GM12891 (cell line): ENCODE data around the gene FGF11. TPM values are rescaled to one million over a fixed set of nuclear protein-coding genes. Genes with fewer than 3 reads are reported as not detected.

ENCODE experiments used
- DNase-seq: peaks from one replicate; pipeline ENCODE4 v3.0.0; 2011; ENCODE audit warnings: low spot score; ENCODE audit not compliant: insufficient read length
- FAIRE-seq: peaks from 2 replicates; lab custom pipeline; 2011; peaks lifted over from hg19 to GRCh38; lab: Jason Lieb, UNC
- PAX5 ChIP-seq: IDR thresholded peaks from 2 replicates; pipeline ENCODE4 v1.6.1; 2011; ENCODE audit warnings: low read length, moderate library complexity, mild to moderate bottlenecking; ENCODE audit not compliant: insufficient read depth, severe bottlenecking
- POLR2A ChIP-seq: IDR thresholded peaks from 2 replicates; pipeline ENCODE4 v1.6.1; 2011; ENCODE audit warnings: low read depth, low read length, control low read depth
- POLR2AphosphoS5 ChIP-seq: IDR thresholded peaks from 2 replicates; pipeline ENCODE4 v1.6.1; 2011; ENCODE audit warnings: low read depth, low read length, control low read depth
- POU2F2 ChIP-seq: IDR thresholded peaks from 2 replicates; pipeline ENCODE4 v1.6.1; 2011; ENCODE audit warnings: low read depth, mild to moderate bottlenecking, control low read depth, low read length, moderate library complexity
- SPI1 ChIP-seq: IDR thresholded peaks from 2 replicates; pipeline ENCODE4 v1.6.1; 2011; ENCODE audit warnings: low read depth, low read length, control low read depth
- TAF1 ChIP-seq: IDR thresholded peaks from 2 replicates; pipeline ENCODE4 v1.6.1; 2011; ENCODE audit warnings: low read depth, low read length, control low read depth
- polyA plus RNA-seq: library from polyadenylated mRNA; unstranded; fragments of >200 nt; gene quantifications from one replicate; pipeline ENCODE4 v1.2.1, GENCODE V29; 2012; ENCODE audit warnings: low read depth, missing spikeins, inconsistent platforms; ENCODE audit not compliant: missing spikeins

FGF11 gene
- polyA plus RNA-seq: 31.0 TPM

DNA sequence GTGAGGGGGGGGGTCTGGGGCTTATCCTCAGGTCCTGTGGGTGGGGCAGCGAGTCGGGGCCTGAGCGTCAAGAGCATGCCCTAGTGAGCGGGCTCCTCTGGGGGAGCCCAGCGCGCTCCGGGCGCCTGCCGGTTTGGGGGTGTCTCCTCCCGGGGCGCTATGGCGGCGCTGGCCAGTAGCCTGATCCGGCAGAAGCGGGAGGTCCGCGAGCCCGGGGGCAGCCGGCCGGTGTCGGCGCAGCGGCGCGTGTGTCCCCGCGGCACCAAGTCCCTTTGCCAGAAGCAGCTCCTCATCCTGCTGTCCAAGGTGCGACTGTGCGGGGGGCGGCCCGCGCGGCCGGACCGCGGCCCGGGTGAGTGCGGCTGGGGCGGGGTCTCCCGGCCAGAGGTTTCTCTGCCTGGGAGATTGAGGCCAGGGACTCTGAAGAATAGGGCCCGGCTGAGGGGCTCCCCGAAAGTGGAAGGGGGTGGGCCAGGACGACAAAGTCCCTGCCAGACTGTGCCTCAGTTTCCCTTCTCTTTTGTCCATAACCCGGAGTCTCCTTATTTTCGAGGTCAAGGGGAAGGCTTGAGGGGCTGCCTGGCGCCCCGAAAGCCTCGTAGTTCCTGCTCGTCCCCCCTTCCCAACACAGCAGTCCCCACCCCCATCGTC lies at the start of gene FGF11:
Gene FGF11 (plus strand): TSS at position 51 of the 651 bp plus-strand sequence. CDS start 109 bp downstream, at position 160.
- TF ChIP-seq TAF1 (no peak; the same call in 1 of the 2 replicates), POU2F2 (no peak), PAX5 (no peak), POLR2AphosphoS5 (no peak), POLR2A (no peak), SPI1 (no peak)
- DNase-seq (no peak), FAIRE-seq (peak; percentile 41)

DNA sequence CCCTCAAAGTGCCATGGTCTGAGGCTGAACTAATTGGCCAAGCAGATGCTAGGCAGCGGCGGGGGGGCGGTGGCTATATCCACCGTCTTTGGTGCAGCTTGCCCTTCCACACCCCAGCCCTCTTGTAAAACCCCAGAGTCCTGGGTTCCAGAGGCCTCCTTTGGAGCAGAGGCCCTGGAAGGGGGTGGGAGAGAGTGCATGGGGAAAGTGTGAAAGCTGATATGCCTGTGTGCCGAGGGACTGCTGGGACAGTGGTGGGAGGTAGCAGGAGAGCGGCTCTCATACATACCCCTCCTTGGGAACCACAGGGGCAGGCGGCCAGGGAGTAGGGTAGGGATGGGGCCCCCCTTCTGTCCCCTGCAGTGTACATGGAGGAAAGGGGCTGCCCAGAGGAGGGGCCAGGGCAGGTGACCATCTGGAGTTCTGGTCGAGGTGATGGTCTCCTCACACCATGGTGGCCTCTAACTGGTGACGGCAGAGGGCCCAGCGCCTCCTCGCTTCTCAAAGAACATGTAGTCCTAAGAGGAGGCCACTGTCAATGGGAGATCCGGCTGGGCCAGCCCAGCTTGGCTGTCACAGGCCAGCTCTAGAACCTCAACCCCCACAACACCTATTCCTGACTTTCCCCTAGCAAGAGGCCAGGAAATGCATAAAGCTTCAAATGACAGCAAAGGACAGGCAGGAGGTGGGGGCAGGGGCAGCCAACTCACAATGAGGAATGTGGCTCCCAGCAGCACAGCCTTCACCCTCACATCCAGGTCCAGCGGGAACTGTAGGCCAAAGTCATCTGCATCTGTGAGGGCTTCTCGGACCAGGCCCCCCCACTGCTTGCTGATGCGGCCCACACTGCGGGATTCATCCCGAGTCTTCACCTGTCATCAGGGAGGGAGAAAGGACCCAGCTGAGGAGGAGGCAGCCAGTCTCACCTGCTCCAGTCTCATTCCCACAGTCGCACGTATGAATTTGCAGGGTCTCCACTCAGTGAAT lies 49.1 kb upstream of the FGF11 start:
- no peak for DNase-seq
- no peak for TF ChIP-seq PAX5
- no peak for TF ChIP-seq POU2F2
- TF ChIP-seq POLR2AphosphoS5: no peak
- TF ChIP-seq SPI1: no peak
- no peak for FAIRE-seq

DNA sequence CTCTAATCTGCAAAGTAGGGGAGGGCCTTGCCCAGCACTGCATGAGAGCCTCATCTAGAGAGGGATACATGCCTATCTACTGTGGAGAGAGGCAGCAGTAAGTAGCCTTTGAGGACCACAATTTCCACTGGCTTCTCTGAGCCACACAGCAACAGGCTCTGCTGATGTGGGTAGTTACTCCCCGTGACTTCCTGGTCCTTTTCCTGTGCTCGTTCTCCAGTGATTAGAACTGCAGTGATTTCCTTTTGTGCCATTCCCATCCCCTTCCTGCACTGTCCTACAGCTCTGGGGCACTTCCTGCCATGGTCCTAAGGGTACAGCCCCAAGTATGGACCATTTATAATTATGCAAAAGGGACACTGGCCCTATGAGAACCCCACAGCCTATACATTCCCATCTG lies 48.0 kb upstream of the FGF11 start:
- no peak for FAIRE-seq
- no peak for DNase-seq

DNA sequence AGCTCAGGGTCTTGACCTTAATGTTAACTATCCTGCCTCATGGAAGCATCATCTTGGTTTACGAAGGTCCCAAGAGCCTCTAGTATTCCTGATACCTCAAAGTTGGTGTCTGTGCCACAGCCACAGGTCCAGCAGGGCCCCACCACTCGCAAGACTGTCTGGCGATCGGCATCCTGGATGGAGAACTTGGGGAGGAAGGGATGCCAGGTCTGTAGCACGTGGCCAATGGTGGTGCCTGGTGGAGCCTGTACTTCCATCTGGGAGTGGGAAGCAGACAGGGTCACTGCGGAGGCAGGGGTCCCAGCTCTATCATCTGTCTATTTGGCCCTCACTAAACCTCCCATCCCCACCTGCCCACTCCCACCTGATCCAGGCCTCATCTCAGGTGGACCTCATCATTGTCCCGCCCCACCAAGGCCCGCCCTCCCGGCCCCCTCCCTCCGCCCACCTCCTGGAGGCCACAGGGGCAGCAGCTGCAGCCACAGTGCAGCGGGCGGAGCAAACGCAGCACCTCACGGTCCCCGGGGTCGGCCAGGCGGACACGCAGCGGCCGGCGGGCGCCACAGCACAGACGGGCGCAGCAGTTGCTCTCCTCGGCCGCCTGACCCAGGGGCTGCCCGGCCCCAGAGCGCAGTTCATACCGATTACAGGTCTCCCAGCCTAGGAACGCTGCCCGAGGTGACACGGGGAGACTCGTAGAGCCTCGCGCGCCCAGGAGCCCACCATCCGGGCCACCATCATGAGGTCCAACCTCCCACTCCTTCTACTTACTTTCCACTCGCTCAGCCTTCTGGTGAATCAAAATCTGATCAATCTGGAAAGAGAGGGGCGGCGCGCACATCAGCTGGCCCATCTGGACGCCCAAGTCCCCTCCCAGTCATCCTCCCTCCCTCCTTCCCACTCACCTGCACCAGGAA lies 46.4 kb upstream of the FGF11 start:
- FAIRE-seq (peak; percentile 23), DNase-seq (no peak)
- no peak for TF ChIP-seq POU2F2
- no peak for TF ChIP-seq PAX5
- TF ChIP-seq SPI1: no peak

More for the DNA sequence above, 48.0 kb upstream of the FGF11 start:
- TF ChIP-seq SPI1 (no peak), TAF1 (no peak), POLR2A (no peak), POLR2AphosphoS5 (no peak), PAX5 (no peak), POU2F2 (no peak)

DNA sequence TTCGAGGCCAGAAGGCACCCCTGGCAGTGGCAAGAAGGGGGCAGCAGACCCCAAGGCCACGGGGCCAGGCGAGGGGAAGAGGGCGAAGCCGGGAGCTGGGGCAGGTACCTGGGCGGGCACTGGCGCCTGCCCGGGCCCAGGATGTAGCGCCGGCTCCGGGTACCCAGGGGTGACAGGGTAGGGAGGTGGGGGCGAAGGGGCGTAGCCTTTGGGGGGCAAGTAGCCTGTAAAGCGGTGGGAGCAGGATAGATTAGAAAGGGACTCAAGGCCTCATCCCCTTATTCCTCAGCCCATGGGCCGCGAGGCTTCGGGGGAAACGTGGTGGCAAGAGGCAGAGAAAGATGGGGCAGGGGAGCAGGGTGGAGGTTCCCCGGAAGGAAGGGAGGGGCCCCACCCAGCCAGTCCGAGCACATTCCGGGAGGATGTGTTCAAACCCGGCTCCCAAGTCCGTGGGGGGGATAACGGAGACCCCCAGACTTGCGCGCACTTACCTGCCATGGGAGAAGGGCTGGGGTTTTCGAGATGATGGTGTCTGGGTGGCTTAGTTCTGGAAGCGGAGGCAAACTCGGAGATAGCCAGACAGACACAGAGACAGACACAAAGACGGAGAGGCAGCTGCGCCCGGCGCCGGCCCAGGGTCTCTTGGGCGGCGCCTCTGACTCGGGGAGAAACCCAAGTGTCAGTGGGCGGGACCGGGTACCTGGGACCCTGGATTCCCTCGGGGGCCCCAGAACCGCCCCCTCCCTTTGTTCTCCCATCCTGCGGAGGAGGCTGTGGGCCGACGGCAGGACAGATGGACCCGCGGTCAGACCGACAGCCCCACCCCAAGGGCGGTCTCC lies 45.5 kb upstream of the FGF11 start:
- DNase-seq (no peak), FAIRE-seq (peak; percentile 86)
- TF ChIP-seq POU2F2 (no peak), TAF1 (no peak), PAX5 (no peak), POLR2AphosphoS5 (no peak), POLR2A (no peak)

DNA sequence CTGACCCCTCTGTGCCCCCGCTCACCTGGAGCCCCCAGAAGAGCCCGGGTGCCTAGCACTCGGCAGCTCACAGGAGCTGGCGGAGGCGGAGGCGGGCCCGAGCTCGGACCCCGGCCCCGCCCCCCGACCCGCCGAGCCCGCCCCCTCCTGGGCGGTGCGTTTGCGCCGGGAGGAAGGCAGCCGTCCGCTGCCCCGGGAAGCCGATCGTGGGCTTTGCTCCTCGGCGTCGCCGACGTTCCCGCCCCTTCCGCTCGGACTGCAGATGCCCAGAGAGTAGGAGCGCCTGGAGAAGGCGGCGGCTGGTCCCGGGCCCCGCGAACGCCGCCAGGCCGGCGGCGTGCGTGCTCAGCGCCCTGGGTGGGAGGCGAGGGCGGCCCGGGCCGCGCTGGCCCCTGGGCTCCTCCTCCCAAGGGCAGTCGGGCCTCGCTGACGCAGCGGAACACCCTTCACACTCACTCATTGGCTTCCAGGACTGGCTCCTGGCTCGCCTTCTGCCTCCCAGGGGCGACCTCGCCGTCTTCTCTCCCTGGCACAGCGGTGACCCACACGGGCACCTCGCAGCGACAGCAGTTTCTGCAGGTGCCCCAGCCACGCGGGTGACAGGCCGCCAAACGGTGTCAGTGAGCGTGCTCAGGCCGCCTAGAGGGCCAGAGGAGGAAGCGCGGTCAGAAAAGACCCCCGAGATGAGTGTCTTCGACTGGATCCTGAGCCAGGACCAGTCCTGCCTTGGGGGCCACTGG lies 44.7 kb upstream of the FGF11 start, which contains the start of gene PLSCR3:
Gene PLSCR3 (minus strand): TSS at position 74 of the 740 bp plus-strand sequence. CDS start 415 bp downstream, outside the sequence.
- TF ChIP-seq POLR2A (peak; percentile 22; the same call in 1 of the 2 replicates), PAX5 (no peak)
- DNase-seq: peak; percentile 98
- FAIRE-seq: peak; percentile 97

DNA sequence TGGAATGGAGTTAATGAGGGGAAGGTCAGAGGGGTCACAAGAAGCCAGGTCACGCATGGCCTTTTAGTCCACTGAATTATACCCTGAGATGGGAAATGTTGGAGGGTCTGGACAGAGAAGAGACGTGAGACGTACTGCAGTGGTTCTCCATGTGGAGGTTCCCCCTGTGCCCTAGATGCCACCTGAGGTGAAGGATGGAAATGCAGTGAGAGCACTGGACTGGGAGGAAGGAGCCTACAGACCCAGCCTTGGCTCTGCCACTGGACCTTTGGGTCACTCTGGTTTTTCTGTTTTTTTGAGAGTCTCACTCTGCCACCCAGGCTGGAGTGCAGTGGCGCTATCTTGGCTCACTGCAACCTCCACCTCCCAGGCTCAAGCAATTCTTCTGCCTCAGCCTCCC lies 43.2 kb upstream of the FGF11 start:
- DNase-seq (no peak), FAIRE-seq (no peak)
- TF ChIP-seq POU2F2 (no peak), PAX5 (no peak), POLR2A (no peak), TAF1 (no peak), SPI1 (no peak), POLR2AphosphoS5 (no peak)

DNA sequence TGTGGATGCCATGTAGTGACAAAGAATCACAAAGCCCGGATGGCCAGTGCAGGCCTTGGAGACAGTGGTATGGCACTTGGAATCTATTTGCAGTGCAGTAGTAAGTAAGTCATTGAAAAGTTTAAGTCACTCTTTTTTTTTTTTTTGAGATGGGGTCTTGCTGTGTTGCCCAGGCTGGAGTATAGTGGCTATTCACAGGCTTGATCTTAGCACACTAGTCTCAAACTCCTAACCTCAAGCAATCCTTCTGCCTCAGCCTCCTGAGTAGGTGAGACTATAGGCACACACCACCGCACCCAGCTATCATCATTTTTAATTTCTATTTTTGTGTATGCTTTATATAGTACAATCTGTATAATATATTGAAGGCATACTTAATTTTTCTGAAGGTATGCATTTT lies 40.7 kb upstream of the FGF11 start:
- TF ChIP-seq POLR2A (no peak), TAF1 (no peak), PAX5 (no peak), SPI1 (no peak), POLR2AphosphoS5 (no peak), POU2F2 (no peak)
- DNase-seq (no peak), FAIRE-seq (no peak)
